IPS-15b (cell line): ENCODE measurements around the gene EXTL1.

ENCODE experiments used
- H3K27me3 ChIP-seq: one replicate; pipeline ENCODE4 v1.6.1; 2013; ENCODE audit warnings: low read length; ENCODE audit not compliant: control insufficient read depth, insufficient read depth
- H3K36me3 ChIP-seq: one replicate; pipeline ENCODE4 v1.6.1; 2013; ENCODE audit warnings: low read length; ENCODE audit not compliant: control insufficient read depth, insufficient read depth
- H3K4me1 ChIP-seq: one replicate; pipeline ENCODE4 v1.6.1; 2013; ENCODE audit warnings: mild to moderate bottlenecking, low read length; ENCODE audit not compliant: control insufficient read depth, insufficient read depth
- H3K4me3 ChIP-seq: one replicate; pipeline ENCODE4 v1.5.1; 2013; ENCODE audit warnings: low read depth, low read length
- H3K9ac ChIP-seq: one replicate; pipeline ENCODE4 v1.6.1; 2013; ENCODE audit warnings: low read depth, mild to moderate bottlenecking, low read length
- H3K9me3 ChIP-seq: one replicate; pipeline ENCODE4 v1.6.1; 2013; ENCODE audit warnings: mild to moderate bottlenecking, low read length; ENCODE audit not compliant: control insufficient read depth, insufficient read depth

The EXTL1 gene

DNA sequence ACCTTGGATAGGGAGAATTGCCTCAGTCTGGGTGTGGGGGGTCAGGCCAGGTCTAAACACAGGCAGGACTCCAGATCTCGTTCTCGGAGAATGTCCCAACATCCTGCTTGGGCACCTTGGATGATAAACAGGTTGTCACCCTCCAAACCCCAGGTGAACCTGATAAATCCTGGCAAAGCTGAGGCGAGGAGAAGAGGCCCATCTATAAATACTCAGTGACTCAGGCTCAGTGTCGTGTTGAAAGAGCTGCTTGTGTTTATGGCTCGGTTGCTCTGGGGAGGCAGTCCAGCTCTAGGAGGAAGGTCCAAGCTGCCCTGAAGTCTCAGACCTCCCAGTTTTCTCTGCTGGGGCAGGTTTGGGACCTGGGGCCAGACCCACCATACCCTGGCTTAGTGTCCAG lies 61.6 kb downstream of the EXTL1 start:
- Histone ChIP-seq H3K9ac (no peak overlapping the region), H3K27me3 (peaks cover 7% of the 10 kb centered on the region), H3K9me3 (no peaks in the 10 kb centered on the region), H3K36me3 (no peaks in the 10 kb centered on the region), H3K4me1 (peaks cover 5% of the 10 kb centered on the region), H3K4me3 (no peak overlapping the region)

DNA sequence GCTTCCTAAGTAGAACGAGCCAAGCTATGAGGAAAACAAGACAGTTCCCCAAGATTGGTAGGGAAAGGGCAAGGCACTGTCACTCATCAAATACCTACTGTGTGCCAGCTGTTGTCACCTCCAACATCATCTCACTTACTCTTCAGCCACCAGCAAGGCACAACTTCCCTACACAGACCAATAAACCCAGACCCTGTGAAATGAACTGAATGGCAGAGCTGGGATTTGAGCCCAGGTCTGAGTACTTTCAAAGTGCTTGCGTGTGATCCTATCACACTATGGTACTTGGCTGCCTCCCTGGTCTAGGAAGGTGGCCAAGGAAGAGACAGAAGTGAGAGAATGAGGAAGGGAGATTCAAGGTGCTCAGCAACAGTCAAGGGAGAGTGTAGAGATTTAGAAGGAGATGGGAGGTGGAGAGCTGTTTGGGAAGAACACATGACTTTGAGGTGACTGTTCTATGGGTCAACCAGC lies 62.6 kb downstream of the EXTL1 start:
- no peak overlapping the region for H3K4me3 ChIP-seq
- no peaks in the 10 kb centered on the region for H3K36me3 ChIP-seq
- peaks cover 7% of the 10 kb centered on the region for H3K27me3 ChIP-seq
- no peak overlapping the region for H3K9ac ChIP-seq
- no peaks in the 10 kb centered on the region for H3K9me3 ChIP-seq
- H3K4me1 ChIP-seq = no peaks in the 10 kb centered on the region

DNA sequence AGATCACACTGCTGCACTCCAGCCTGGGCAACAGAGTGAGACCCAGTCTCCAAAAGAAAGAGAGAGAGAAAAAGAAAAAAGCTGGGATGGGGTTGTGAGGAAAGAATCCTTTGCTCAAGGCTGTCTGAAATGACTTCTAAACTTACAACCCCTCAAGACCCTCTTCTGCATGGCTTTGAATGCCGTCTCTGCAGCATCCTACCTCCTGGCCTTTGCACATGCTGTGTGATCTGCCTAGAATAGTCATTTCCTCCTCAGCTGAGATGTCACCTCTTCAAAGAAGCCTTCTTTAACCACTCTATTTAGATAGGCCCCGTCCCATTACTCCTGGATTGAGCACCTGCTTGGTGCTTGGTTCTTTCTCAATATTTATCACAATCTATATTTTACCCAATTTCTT lies 63.3 kb downstream of the EXTL1 start:
- no peaks in the 10 kb centered on the region for H3K9me3 ChIP-seq
- H3K27me3 ChIP-seq = peaks cover 7% of the 10 kb centered on the region
- no peak overlapping the region for H3K9ac ChIP-seq
- H3K36me3 ChIP-seq = no peaks in the 10 kb centered on the region
- H3K4me1 ChIP-seq = no peaks in the 10 kb centered on the region
- no peak overlapping the region for H3K4me3 ChIP-seq
